HepG2 (cell line): ENCODE data around the gene AMHR2. TPM values are rescaled to one million over a fixed set of nuclear protein-coding genes. Genes with fewer than 3 reads are reported as not detected.
A peak's percentile ranks its signal among the peaks of the same experiment; 100 is the strongest.

Experiments
- ARID5B ChIP-seq: IDR thresholded peaks from 2 replicates; pipeline ENCODE4 v1.4.0; 2020; ENCODE audit warnings: mild to moderate bottlenecking, missing genetic modification reagents
- BRCA1 ChIP-seq: sonication (generic); formaldehyde crosslinking; IDR thresholded peaks from 2 replicates; pipeline ENCODE4 v1.4.0; 2020; ENCODE audit warnings: missing genetic modification reagents
- CHD4 ChIP-seq: fragments of 200-600 bp; sonication (generic); IDR thresholded peaks from 2 replicates; pipeline ENCODE4 v1.7.0; 2017; ENCODE audit warnings: mild to moderate bottlenecking, low read length, borderline replicate concordance
- FOXO4 ChIP-seq: sonication (generic); formaldehyde crosslinking; conservative IDR thresholded peaks from 2 replicates; pipeline ENCODE4 v1.8.1; 2023; ENCODE audit warnings: missing genetic modification reagents
- GATA4 ChIP-seq: sonication (generic); IDR thresholded peaks from 2 replicates; pipeline ENCODE4 v1.6.1; 2016; ENCODE audit warnings: antibody characterized with exemption, low read depth, borderline replicate concordance
- HES4 ChIP-seq: sonication (generic); formaldehyde crosslinking; IDR thresholded peaks from 2 replicates; pipeline ENCODE4 v1.9.0; 2021; ENCODE audit warnings: mild to moderate bottlenecking, missing genetic modification reagents, borderline replicate concordance
- JUND ChIP-seq: sonication (generic); formaldehyde crosslinking; IDR thresholded peaks from 2 replicates; pipeline ENCODE4 v1.8.0; 2022; ENCODE audit warnings: mild to moderate bottlenecking, missing genetic modification reagents
- KAT2B ChIP-seq: fragments of 150-350 bp; IDR thresholded peaks from 2 replicates; pipeline ENCODE4 v1.6.1; 2014; ENCODE audit warnings: low read depth, low read length, borderline replicate concordance
- KDM2A ChIP-seq: sonication (generic); formaldehyde crosslinking; IDR thresholded peaks from 2 replicates; pipeline ENCODE4 v1.4.0; 2020; ENCODE audit warnings: low read depth, missing genetic modification reagents, borderline replicate concordance
- KLF6 ChIP-seq: IDR thresholded peaks from 2 replicates; pipeline ENCODE4 v1.8.0; 2016; ENCODE audit warnings: missing biosample characterization, missing genetic modification reagents
- MXD1 ChIP-seq: sonication (generic); formaldehyde crosslinking; IDR thresholded peaks from 2 replicates; pipeline ENCODE4 v1.4.0; 2020; ENCODE audit warnings: mild to moderate bottlenecking, missing genetic modification reagents
- MYNN ChIP-seq: sonication (generic); formaldehyde crosslinking; IDR thresholded peaks from 2 replicates; pipeline ENCODE4 v1.4.0; 2020; ENCODE audit warnings: mild to moderate bottlenecking, low read depth, missing genetic modification reagents
- NKX3-1 ChIP-seq: sonication (generic); formaldehyde crosslinking; IDR thresholded peaks from 2 replicates; pipeline ENCODE4 v1.5.0; 2020; ENCODE audit warnings: missing genetic modification reagents
- PATZ1 ChIP-seq: sonication (generic); formaldehyde crosslinking; IDR thresholded peaks from 2 replicates; pipeline ENCODE4 v1.4.0; 2020; ENCODE audit warnings: missing genetic modification reagents
- SCMH1 ChIP-seq: sonication (generic); formaldehyde crosslinking; IDR thresholded peaks from 2 replicates; pipeline ENCODE4 v1.9.0; 2021; ENCODE audit warnings: missing genetic modification reagents, mild to moderate bottlenecking, borderline replicate concordance
- SRSF9 ChIP-seq: fragments of 200-400 bp; formaldehyde crosslinking; IDR thresholded peaks from 2 replicates; pipeline ENCODE4 v1.6.1; 2018; ENCODE audit warnings: borderline replicate concordance, mild to moderate bottlenecking, low read depth, low read length; ENCODE audit not compliant: insufficient read depth, poor library complexity, severe bottlenecking
- TARDBP ChIP-seq: sonication (generic); formaldehyde crosslinking; IDR thresholded peaks from 2 replicates; pipeline ENCODE4 v1.8.0; 2022; ENCODE audit warnings: mild to moderate bottlenecking, missing genetic modification reagents
- ZFP1 ChIP-seq: IDR thresholded peaks from 2 replicates; pipeline ENCODE4 v1.6.1; 2016
- ZNF317 ChIP-seq: sonication (generic); formaldehyde crosslinking; IDR thresholded peaks from 2 replicates; pipeline ENCODE4 v1.5.0; 2020; ENCODE audit warnings: mild to moderate bottlenecking, missing genetic modification reagents
- ZNF350 ChIP-seq: sonication (generic); formaldehyde crosslinking; IDR thresholded peaks from 2 replicates; pipeline ENCODE4 v1.4.0; 2020; ENCODE audit warnings: mild to moderate bottlenecking, low read depth, missing genetic modification reagents, borderline replicate concordance
- ZNF580 ChIP-seq: IDR thresholded peaks from 2 replicates; pipeline ENCODE4 v1.6.1; 2016; ENCODE audit warnings: low read depth, borderline replicate concordance
- ZNF792 ChIP-seq: IDR thresholded peaks from 2 replicates; pipeline ENCODE4 v1.6.1; 2016
- polyA plus RNA-seq, 8 experiments: library from polyadenylated mRNA; depleted of rRNA in 3 of 8; stranded (reverse) in 7 of 8; unstranded in 1 of 8; fragments of >200 nt; fragmentation: Illumina TruSeq in 4 of 8; extraction: Trizol in 4 of 8; gene quantifications; 2 replicates each; pipeline versions ENCODE4 v1.2.1 to v1.2.3, GENCODE V29; 2011 to 2016; ENCODE audit warnings: low read depth in 4 of 8, missing spikeins in 1 of 8, mixed read lengths in 1 of 8; ENCODE audit not compliant: insufficient read depth in 1 of 8
- total RNA-seq, 5 experiments: library from RNA; depleted of rRNA; stranded (reverse); fragments of >200 nt; fragmentation: Illumina TruSeq; extraction: Trizol; gene quantifications; 2 replicates each; pipeline ENCODE4 v1.2.3, GENCODE V29; 2016; ENCODE audit warnings: low read depth in 1 of 5

Gene AMHR2
- total and polyA plus RNA-seq, 2 of the 13 experiments (the other 11 are each of a cell fraction or from before 2014, with no cell fraction given), result 0.24 to 0.58 TPM

DNA sequence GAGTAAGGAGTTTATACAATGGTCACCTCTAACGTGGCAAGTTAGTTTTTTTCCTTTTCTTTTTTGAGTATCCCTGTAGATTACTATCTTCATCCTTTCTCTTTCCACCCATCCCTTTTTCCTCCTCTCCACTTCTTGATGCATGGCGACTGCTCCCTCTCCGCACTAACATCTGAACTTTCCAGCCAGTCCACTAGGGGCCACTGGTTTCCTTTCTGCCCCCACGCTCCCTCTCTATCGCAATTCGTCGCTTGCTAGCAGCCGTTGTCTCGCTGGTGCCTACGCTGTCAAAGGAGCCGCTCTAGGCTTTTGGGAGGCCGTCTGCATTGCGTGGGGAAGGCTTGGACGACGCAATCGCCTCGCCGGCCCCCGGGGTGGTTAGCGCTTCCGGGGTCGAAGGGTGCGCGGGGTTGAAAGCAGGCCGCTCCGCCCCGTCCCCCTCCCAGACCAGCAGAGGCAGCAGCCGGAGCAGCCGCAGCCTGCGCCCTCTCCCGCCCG, 28.1 kb downstream of the AMHR2 start, which contains the start of gene PCBP2 (continued):
- TF ChIP-seq CHD4 (no peak), MYNN (CRISPR knock-in tag) (no peak), ZNF350 (CRISPR knock-in tag) (peak; percentile 77), ZFP1 (CRISPR knock-in tag) (peak; percentile 51; the same call in 1 of the 2 replicates), GATA4 (no peak), KDM2A (peak; percentile 98), ZNF580 (CRISPR knock-in tag) (peak; percentile 84; the same call in 1 of the 2 replicates), SRSF9 (no peak), PATZ1 (peak; percentile 90), HES4 (CRISPR knock-in tag) (no peak; the same call in 1 of the 2 replicates), NKX3-1 (0 out of 2 replicates have a peak, but pooled peaks have one; percentile 17), ZNF792 (CRISPR knock-in tag) (peak; percentile 83), BRCA1 (no peak; the same call in 1 of the 2 replicates), KAT2B (no peak), MXD1 (CRISPR knock-in tag) (0 out of 2 replicates have a peak, but pooled peaks have one; percentile 6), ZNF317 (peak; percentile 74; the same call in 1 of the 2 replicates), SCMH1 (CRISPR knock-in tag) (no peak), JUND (no peak), TARDBP (CRISPR knock-in tag) (peak; percentile 98), FOXO4 (CRISPR knock-in tag) (no peak), ARID5B (CRISPR knock-in tag) (peak; percentile 42; the same call in 1 of the 2 replicates), KLF6 (CRISPR knock-in tag) (no peak)
